ENCODE results near the gene MYO15B.

GRCh38 chr17:75673487-75673886 lies 85.9 kb downstream of the MYO15B start:
- TF ChIP-seq POLR2AphosphoS5 (IDR thresholded peaks at IDR 0.05; ENCODE audit: low read depth) (no peak), CTCF (IDR thresholded peaks at IDR 0.05; ENCODE audit: insufficient read depth, low read length) (no peak), GABPA (IDR thresholded peaks at IDR 0.05; ENCODE audit: low read depth) (no peak), REST (IDR thresholded peaks at IDR 0.05; ENCODE audit: insufficient replicate concordance, low read depth) (no peak), SPI1 (IDR thresholded peaks at IDR 0.05; ENCODE audit: borderline replicate concordance, low read depth) (no peak)
